Urothelium cell line (cell line): Measurements from ENCODE around the gene CCDC57.

Experiments used
- DNase-seq: peaks from one replicate; pipeline ENCODE4 v3.0.0; 2011; ENCODE audit warnings: low spot score, mixed read lengths
- FAIRE-seq: peaks from 2 replicates; lab custom pipeline; 2011; peaks lifted over from hg19 to GRCh38; lab: Jason Lieb, UNC

Gene CCDC57

DNA sequence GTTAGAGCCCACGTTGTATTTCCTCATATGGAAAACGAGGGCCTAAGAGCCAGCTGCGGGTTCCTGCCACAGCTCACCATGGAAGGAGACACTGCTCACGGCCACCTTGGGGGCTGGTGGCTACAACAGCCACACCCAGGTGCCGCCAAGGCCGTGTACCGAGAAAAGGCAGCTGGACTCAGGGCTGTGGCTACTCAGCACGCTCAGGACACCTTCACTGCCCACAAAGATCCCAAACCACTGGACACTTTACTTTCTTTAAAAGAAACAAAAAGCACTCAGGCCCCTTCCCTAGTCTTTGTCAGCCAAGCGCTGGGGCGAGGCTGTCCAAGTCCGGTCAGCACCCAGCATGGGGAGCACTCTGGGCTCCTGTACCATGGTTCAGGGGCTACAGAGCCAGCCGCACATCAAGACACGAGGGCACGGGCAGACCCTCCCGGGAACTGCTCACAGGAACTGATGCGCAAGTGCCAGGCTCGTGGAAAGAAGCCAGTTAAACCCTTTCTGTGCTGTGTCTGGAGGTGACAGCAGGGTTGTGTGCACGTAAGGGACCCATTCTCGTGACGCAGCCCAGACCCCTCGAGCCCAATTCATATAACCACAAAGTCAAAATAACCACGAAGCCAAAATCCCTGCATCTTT is 34.7 kb upstream of the CCDC57 start:
- FAIRE-seq: no peak
- DNase-seq: no peak

DNA sequence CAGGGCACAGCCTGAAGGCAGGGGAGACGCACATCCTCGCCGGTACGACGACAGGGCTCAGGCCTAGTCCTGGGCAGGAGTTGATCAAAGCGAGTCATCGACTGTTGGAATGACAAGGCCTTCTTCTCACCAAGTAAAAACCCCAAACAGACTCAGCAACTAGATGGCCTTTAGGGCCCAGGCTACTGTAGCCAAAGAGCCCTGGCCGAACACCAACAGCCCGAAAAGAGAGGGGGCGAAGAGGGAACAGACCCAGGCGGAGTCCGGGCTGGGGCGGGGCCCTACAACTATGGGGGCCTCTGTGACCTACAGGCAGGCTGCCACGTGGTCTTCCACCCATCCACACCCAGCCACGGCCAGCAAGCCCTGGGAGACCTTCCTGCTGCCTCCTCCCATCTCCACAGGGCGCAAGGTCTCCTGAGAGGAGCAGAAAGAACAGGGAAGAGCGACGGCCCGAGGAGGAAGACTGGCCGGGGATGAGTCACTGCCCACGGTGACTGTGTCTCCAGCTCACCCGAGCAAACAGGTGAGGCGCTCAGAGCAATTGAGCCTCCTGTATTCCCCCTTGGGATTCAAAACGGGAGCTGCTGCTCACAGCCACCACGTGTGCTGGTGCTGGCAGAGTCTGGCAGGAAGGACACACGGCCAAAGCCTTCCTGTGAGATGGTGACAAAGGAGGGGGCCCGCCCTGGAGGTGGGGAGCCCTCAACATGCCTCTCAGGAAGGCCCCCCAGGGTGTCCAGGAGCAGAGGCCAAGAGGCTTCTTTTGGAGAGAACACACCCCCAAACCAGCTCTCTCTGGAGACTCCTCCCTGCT is 33.9 kb upstream of the CCDC57 start:
- DNase-seq (no peak), FAIRE-seq (no peak)

GRCh38 chr17:82246040-82246364 is 33.4 kb upstream of the CCDC57 start:
- no peak for DNase-seq

GRCh38 chr17:82245134-82246039 is 32.7 kb upstream of the CCDC57 start:
- FAIRE-seq (peak; percentile 52), DNase-seq (no peak)

More at GRCh38 chr17:82246040-82246364, 33.4 kb upstream of the CCDC57 start:
- FAIRE-seq: no peak

GRCh38 chr17:82244413-82245133 is 31.9 kb upstream of the CCDC57 start:
- FAIRE-seq: no peak
- no peak for DNase-seq

GRCh38 chr17:82243648-82244412 is 31.2 kb upstream of the CCDC57 start:
- no peak for DNase-seq
- no peak for FAIRE-seq

- no peak for DNase-seq
- FAIRE-seq: no peak
These were observed 30.5 kb upstream of the CCDC57 start for GRCh38 chr17:82242977-82243647.

DNA sequence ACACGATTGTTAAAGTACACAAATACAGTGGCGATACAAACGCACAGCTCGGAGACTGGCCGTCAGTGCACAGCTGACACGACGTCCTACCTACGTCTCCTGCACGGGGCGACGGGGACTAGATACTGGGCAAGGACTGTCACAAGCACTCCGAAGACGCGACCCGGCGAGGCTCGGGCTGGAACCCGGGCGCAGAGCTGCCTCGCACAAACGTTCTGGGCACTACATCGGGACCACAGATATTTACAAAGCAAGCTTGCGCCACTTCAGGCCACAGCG is 30.0 kb upstream of the CCDC57 start:
- FAIRE-seq: no peak
- no peak for DNase-seq

DNA sequence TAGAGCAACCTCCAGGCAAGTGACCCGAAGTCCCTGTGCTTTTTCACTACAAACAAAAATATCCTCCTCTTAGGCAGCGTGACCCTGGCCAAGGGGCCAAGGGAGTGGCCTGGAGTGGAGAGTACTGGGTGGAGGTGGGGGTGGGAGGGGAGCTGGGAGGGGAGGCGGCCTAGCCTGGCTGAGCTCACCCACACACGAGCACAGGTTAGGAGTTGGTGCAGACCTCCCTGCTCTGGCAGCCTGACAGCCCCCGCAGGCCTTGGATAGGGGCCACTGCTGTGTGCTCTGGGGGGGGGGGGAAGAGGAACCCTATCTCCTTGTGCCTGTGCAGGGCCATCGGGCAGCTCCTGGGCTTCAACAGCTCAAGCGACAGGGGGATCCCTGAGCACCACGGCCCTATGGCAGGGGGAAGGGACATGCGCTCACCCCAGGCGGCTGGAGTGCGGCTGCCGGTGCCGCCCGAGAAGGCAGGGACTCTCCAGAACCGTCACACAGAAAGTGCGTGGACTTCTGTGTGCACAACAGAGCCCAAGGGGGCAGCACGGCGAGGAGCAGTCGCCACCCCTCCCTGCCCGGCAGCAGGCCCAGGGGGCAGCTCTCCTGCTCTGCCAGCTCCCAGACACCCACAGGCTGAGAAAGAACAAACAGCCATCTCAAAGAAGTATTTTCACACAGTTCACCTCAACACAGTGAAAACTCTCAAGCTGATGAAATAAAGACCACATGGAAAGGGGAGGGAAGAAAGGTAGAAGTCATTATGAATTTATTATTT is 29.5 kb upstream of the CCDC57 start:
- FAIRE-seq (no peak), DNase-seq (no peak)

- FAIRE-seq: no peak
These were observed 28.7 kb upstream of the CCDC57 start for GRCh38 chr17:82241183-82241925.

DNA sequence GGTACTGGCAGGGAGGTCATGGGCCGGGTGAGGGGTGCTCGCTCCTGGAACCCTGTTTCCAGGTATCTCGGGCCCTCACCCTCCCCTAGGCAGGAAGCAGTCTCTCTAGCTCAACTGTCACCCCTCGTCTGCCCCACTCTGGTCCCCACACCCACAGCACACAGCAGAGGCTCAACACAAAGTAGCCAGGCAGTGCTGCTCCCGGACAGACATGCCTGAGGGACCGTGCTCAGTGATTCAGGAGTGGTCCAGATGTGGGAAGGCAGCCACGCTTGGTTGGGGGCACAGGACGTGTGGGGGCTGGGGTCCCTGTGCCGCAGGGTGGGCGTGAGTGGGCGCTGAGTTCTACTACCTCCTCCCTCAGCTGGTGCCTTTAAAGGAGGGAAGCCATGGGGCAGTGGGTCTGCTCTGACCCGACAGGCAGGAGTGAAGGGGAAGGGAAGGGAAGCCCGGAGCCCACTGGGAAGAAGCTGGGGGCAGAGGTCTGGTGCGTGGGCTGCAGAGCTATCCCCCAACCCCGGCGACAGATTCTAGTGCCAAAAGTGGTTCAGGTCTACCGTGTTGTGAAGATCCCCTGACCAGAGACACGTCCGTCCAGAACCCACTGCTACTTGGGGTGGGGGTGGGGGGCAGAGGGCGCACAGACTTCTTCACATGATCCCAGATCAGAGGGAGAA is 28.0 kb upstream of the CCDC57 start:
- FAIRE-seq (no peak), DNase-seq (no peak)

More at GRCh38 chr17:82241183-82241925, 28.7 kb upstream of the CCDC57 start:
- no peak for DNase-seq

GRCh38 chr17:82239926-82240505 is 27.4 kb upstream of the CCDC57 start:
- FAIRE-seq: no peak

GRCh38 chr17:82239401-82239925 is 26.8 kb upstream of the CCDC57 start:
- FAIRE-seq: no peak

More at GRCh38 chr17:82239926-82240505, 27.4 kb upstream of the CCDC57 start:
- no peak for DNase-seq

DNA sequence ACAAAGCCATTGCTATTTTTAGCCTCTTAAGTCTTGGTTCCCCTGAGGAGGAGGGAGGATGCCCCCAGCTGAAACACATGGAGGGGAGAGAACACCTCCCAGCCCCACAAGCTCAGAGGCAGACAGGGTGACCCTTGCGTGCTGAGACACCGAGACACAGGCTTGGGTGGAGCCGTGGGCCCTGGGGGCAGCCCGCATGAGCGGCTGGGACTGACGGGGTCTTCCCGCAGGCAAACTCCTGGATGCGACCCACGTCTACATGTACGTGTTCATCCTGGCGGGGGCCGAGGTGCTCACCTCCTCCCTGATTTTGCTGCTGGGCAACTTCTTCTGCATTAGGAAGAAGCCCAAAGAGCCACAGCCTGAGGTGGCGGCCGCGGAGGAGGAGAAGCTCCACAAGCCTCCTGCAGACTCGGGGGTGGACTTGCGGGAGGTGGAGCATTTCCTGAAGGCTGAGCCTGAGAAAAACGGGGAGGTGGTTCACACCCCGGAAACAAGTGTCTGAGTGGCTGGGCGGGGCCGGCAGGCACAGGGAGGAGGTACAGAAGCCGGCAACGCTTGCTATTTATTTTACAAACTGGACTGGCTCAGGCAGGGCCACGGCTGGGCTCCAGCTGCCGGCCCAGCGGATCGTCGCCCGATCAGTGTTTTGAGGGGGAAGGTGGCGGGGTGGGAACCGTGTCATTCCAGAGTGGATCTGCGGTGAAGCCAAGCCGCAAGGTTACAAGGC is 26.0 kb upstream of the CCDC57 start:
- DNase-seq (no peak), FAIRE-seq (no peak)

More at GRCh38 chr17:82239401-82239925, 26.8 kb upstream of the CCDC57 start:
- no peak for DNase-seq

- DNase-seq (no peak), FAIRE-seq (no peak)
These were observed 25.3 kb upstream of the CCDC57 start for GRCh38 chr17:82237746-82238471.
